Activated CD8-positive, alpha-beta T cell treated with anti-CD3 and anti-CD28 coated beads for 36 hours (primary cell): ENCODE results near the gene IL10RB. TPM values are rescaled to one million over a fixed set of nuclear protein-coding genes. Genes with fewer than 3 reads are reported as not detected.

Source experiments
- ATAC-seq: fragments of 200-7000 bp; cut with Tn5 transposase; one replicate; pipeline ENCODE4 v1.10.0; 2021; ENCODE audit warnings: mild to moderate bottlenecking, moderate library complexity
- CTCF ChIA-PET: fragments of 350-600 bp; sonication (Branson Sonifier 250); formaldehyde crosslinking; loops from one replicate; lab custom pipeline; 2021; ENCODE audit warnings: antibody characterized with exemption; lab: Charles Lee
- POLR2A ChIA-PET: fragments of 350-600 bp; sonication (Branson Sonifier 250); formaldehyde crosslinking; loops from one replicate; lab custom pipeline; 2021; ENCODE audit warnings: antibody characterized with exemption; lab: Charles Lee
- DNase-seq: peaks from one replicate; pipeline ENCODE4 v3.0.0-alpha.2; 2020
- H3K27ac Mint-ChIP-seq: one replicate; pipeline ENCODE4 v1.8.0; 2021; ENCODE audit warnings: mild to moderate bottlenecking, mixed read lengths
- H3K27me3 Mint-ChIP-seq: one replicate; pipeline ENCODE4 v1.8.0; 2021; ENCODE audit warnings: mixed read lengths
- H3K36me3 Mint-ChIP-seq: one replicate; pipeline ENCODE4 v1.8.0; 2021; ENCODE audit warnings: low read depth, mixed read lengths
- H3K4me1 Mint-ChIP-seq: one replicate; pipeline ENCODE4 v1.8.0; 2021; ENCODE audit warnings: low read depth, mixed read lengths
- H3K4me3 Mint-ChIP-seq: one replicate; pipeline ENCODE4 v1.8.0; 2021; ENCODE audit warnings: mild to moderate bottlenecking, moderate library complexity, mixed read lengths
- H3K9me3 Mint-ChIP-seq: one replicate; pipeline ENCODE4 v1.8.0; 2021; ENCODE audit warnings: mixed read lengths
- CTCF ChIP-seq: fragments of 200-600 bp; IDR thresholded peaks from one replicate; pipeline ENCODE4 v1.8.0; 2022; ENCODE audit warnings: antibody characterized with exemption, mild to moderate bottlenecking
- intact Hi-C: fragments of 100-400 bp; cut with micrococcal nuclease; formaldehyde crosslinking; loops from one replicate; pipeline ENCODE4 v1.10.0; 2022
- total RNA-seq, 2 experiments: library from RNA; stranded (reverse); gene quantifications; one replicate each; pipeline ENCODE4 v1.2.3, GENCODE V29; 2021

Gene IL10RB
- total RNA-seq, 2 experiments from 2014 or later = 25.0 to 30.5 TPM

DNA sequence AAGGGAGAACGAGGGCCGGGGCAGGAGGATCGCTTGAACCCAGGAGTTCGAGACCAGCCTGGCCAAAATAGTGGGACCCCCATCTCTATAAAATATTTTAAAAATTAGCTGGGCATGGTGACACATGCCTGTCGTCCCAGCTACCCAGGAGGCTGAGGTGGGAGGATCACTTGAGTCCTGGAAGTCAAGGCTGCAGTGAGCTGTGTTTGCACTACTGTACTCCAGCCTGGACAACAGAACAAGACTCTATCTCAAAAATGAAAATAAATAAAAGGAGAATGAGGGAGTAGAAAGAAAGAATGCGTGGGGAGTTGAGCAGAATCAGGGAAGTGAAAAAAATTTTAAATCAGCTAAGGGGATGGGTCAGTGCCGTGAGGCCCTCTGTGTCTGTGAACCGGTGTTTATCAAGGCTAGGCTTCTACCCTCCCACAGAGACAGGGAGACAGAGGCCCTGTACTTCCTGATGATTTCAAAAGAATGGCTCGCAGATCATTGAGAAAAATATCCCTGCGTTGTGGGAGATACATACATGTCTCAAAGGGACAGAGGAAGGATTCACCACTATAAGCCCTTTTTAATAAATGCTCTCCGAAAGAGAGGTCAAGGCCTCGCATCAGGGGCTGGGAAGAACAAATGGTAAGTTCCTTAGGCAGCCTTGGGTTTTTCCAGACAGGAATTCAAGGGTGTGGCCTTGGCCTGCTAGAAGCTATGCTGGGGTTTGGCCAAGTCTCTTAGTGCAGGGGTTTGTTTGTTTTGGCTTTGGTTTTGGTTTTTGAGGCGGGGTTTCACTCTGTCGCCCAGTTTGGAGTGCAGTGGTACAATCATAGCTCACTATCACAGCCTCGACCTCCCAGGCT is 20.7 kb downstream of the IL10RB start:
- H3K36me3 Mint-ChIP-seq = peaks cover 41% of the 10 kb centered on the region
- ATAC-seq = no peak
- no peak overlapping the region for H3K4me3 Mint-ChIP-seq
- no peak overlapping the region for H3K27ac Mint-ChIP-seq
- CTCF ChIA-PET = no interaction called here
- TF ChIP-seq CTCF = no peak
- DNase-seq = no peak
- H3K4me1 Mint-ChIP-seq = peaks cover 1% of the 10 kb centered on the region
- intact Hi-C loops = no loop called here
- H3K9me3 Mint-ChIP-seq = no peaks in the 10 kb centered on the region
- H3K27me3 Mint-ChIP-seq = no peaks in the 10 kb centered on the region
- POLR2A ChIA-PET = interaction anchor here (1.2 kb wide), 1 partner anchor 52 kb away, joined by 3 read pairs; no protein-coding TSS in a partner anchor

GRCh38 chr21:33289199-33289819 is 23.1 kb downstream of the IL10RB start:
- intact Hi-C loops = no loop called here
- no peaks in the 10 kb centered on the region for H3K27me3 Mint-ChIP-seq
- CTCF ChIA-PET = no interaction called here
- TF ChIP-seq CTCF = no peak
- H3K36me3 Mint-ChIP-seq = peaks cover 37% of the 10 kb centered on the region
- H3K27ac Mint-ChIP-seq = no peak overlapping the region
- no peak for ATAC-seq
- H3K4me3 Mint-ChIP-seq = no peak overlapping the region
- H3K9me3 Mint-ChIP-seq = no peaks in the 10 kb centered on the region
- DNase-seq = no peak
- H3K4me1 Mint-ChIP-seq = peaks cover 17% of the 10 kb centered on the region
- POLR2A ChIA-PET = no interaction called here

GRCh38 chr21:33290441-33290840 is 24.3 kb downstream of the IL10RB start:
- Mint-ChIP-seq H3K36me3 (peaks cover 32% of the 10 kb centered on the region), H3K27ac (no peak overlapping the region), H3K9me3 (no peaks in the 10 kb centered on the region), H3K4me3 (no peak overlapping the region), H3K4me1 (peaks cover 15% of the 10 kb centered on the region), H3K27me3 (no peaks in the 10 kb centered on the region)
- intact Hi-C loops = no loop called here
- ChIA-PET POLR2A (no interaction called here), CTCF (interaction anchor here (0.6 kb wide), 1 partner anchor 26 kb away, joined by 3 read pairs; no protein-coding TSS in a partner anchor)
- ATAC-seq (no peak), DNase-seq (no peak)
- TF ChIP-seq CTCF = no peak

DNA sequence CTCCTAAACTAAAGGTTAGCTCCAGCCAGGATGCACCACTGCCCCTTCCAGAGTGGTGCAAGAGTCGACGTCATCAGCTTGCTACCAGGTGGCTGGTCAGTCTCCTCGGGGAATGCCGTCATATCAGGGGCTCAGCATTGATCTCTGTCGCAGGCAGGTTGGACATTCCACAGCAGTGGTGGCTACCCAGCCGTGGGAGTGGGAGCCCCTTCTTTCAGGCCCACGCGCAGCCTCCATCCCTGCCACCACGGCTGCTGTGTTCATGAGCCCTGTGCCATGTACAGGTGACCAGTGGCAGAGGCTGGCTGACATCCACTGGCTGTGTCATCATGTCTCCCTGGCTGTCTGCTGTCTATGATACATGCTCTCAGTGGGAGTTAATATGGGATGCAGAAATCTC is 25.5 kb downstream of the IL10RB start:
- ATAC-seq (no peak), DNase-seq (no peak)
- TF ChIP-seq CTCF = no peak
- Mint-ChIP-seq H3K27me3 (no peaks in the 10 kb centered on the region), H3K4me1 (peaks cover 15% of the 10 kb centered on the region), H3K9me3 (no peaks in the 10 kb centered on the region), H3K36me3 (peaks cover 25% of the 10 kb centered on the region), H3K4me3 (no peak overlapping the region), H3K27ac (no peak overlapping the region)
- intact Hi-C loops = loop anchor here (2.0 kb wide), 1 partner anchor 23 kb away; no protein-coding TSS in a partner anchor
- ChIA-PET POLR2A (interaction anchor here (1.0 kb wide), 1 partner anchor 13 kb away, joined by 3 read pairs; no protein-coding TSS in a partner anchor), CTCF (no interaction called here)

GRCh38 chr21:33292724-33293123 is 26.6 kb downstream of the IL10RB start:
- CTCF ChIA-PET = interaction anchor here (2.6 kb wide), 1 partner anchor 96 kb away, joined by 11 read pairs; no protein-coding TSS in a partner anchor
- Mint-ChIP-seq H3K9me3 (no peaks in the 10 kb centered on the region), H3K4me3 (no peak overlapping the region), H3K4me1 (peaks cover 19% of the 10 kb centered on the region), H3K36me3 (peaks cover 25% of the 10 kb centered on the region), H3K27me3 (no peaks in the 10 kb centered on the region), H3K27ac (peak overlapping the region; percentile 13)
- TF ChIP-seq CTCF = no peak
- ATAC-seq (no peak), DNase-seq (no peak)
- intact Hi-C loops = loop anchor here (2.0 kb wide), 1 partner anchor 24 kb away; no protein-coding TSS in a partner anchor
- POLR2A ChIA-PET = no interaction called here
